ENCODE results near the gene IL3RA.
A peak's percentile ranks its signal among the peaks of the same experiment; 100 is the strongest.
"Not testable (repeated sequence)": the region's sequence is repeated elsewhere in the genome, so short reads cannot be mapped to it uniquely, and the experiment has no call there.

The IL3RA gene

DNA sequence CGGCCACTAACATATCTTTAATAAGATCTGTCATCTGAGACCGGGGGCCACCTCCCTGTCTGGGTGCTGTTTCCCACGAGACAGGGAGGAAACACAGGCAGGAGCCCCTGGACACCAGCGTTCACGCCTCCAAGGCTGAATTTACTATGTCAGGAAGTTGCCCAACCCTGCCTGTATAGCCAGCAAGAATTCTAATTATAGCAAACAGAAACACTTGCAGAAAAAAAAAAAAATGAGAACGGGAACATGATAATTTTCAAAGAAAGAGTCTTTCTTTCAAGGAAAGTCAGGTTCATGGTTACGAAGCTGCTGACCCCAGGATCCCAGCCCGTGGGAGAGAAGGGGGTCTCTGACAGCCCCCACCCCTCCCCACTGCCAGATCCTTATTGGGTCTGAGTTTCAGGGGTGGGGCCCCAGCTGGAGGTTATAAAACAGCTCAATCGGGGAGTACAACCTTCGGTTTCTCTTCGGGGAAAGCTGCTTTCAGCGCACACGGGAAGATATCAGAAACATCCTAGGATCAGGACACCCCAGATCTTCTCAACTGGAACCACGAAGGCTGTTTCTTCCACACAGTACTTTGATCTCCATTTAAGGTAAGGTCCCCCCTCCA is at the start of gene IL3RA:
IL3RA (plus strand) TSS at position 455 of the 613 bp plus-strand sequence. CDS start 4,981 bp downstream, outside the sequence.
- peak; percentile 41 for DNase-seq (ENCODE audit: low spot score)

DNA sequence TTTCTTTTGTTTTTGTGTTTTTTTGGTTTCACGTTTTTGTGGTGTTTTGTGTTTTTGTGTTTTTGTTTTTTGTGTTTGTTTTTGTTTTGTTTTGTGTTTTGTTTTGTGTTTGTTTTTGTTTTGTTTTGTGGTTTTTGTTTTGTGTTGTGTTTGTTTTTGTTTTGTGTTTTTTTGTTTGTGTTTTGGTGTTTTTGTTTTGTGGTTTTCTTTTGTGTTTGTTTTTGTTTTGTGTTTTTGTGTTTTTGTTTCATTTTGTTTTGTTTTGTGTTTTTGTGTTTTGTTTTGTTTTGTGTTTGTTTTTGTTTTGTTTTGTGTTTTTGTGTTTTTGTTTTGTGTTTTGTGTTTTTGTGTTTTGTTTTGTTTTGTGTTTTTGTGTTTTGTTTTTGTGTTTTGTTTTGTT is 47.0 kb upstream of the IL3RA start:
- DNase-seq (ENCODE audit: low spot score): no peak

DNA sequence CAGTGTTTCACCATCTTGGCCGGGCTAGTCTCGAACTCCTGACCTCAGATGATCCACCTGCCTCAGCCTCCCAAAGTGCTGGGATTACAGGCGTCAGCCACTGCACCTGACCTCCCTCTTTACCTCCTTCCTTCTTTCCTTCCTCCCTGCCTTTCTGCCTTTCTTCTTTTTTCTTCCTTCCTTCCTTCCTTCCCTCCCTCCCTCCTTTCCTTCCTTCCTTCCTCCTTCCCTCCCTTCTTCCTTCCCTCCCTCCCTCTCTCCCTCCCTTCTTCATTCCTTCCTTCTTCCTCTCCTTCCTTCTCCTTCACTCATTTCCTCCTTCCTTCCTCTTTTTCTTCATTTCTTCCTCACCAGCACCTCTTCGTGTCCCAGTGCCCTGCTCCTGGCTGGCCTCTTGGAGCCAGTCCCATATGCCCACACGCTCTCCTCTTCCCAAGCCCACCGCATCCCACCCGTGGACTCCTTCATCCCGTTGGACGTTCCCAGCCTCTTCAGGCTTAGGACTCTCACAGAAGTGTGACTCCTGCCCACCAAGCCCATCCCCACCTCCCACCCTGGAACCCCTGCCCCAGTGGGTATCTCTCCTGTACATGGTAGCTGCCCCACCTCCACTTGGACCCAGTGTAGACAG is 45.4 kb upstream of the IL3RA start:
- DNase-seq (ENCODE audit: low spot score): no peak

DNA sequence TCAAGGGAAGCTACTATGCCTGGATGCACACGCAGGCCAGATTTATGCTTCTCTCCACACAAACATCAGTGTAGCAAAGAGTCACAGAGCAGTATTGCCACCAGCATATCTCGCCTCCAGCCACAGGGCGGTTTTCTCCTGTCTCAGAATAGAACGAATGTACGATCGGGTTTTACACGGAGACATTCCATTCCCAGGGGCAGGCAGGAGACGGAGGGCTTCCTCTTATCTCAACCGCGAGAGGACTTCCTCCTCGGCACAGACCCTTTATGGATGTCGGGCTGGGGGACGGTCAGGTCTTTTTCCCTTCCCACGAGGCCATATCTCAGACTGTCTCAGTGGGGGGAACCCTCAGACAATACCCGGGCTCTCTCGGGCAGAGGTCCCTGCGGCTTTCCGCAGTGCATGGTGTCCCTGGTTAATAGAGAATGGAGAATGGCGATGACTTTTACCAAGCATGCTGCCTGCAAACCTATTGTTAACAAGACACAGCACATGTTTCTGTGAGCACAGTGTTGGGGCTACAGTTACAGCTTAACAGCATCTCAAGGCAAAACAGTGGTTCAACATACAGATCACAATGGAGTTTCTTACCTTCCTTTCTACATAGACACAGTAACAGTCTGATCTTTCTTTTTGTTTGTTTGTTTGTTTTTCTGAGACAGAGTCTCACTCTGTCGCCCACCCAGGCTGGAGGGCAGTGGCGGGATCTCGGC is 43.9 kb upstream of the IL3RA start:
- DNase-seq (ENCODE audit: low spot score): no peak

- no peak for DNase-seq (ENCODE audit: low spot score)
Observed at GRCh38 chrX:1294301-1295067, 42.1 kb upstream of the IL3RA start.

DNA sequence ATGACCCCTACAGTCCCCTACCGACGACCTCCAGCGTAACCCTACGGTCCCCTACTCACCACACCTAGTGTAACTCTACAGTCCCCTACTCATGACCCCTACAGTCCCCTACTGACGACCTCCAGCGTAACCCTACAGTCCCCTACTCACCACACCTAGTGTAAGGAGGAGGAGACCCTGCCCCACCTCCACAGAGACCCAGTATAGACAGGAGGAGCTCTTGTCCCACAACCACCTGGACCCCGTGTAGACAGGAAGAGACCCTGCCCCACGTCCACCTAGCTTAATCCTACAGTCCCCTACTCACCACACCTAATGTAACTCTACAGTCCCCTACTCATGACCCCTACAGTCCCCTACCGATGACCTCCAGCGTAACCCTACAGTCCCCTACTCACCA is 41.0 kb upstream of the IL3RA start:
- no peak for DNase-seq (ENCODE audit: low spot score)

DNA sequence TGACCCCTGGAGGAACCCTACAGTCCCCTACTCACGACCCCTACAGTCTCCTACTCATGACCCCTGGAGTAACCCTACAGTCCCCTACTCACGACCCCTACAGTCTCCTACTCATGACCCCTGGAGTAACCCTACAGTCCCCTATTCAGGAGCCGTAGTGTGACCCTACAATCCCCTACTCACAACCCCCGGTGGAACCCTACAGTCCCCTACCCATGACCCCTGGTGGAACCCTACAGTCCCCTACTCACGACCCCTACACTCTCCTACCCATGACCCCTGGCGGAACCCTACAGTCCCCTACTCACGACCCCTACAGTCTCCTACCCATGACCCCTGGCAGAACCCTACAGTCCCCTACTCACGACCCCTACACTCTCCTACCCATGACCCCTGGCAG is 39.0 kb upstream of the IL3RA start:
- DNase-seq (ENCODE audit: low spot score): not testable (repeated sequence)

- no peak for DNase-seq (ENCODE audit: low spot score)
Observed at GRCh38 chrX:1300449-1300848, 36.1 kb upstream of the IL3RA start.

DNA sequence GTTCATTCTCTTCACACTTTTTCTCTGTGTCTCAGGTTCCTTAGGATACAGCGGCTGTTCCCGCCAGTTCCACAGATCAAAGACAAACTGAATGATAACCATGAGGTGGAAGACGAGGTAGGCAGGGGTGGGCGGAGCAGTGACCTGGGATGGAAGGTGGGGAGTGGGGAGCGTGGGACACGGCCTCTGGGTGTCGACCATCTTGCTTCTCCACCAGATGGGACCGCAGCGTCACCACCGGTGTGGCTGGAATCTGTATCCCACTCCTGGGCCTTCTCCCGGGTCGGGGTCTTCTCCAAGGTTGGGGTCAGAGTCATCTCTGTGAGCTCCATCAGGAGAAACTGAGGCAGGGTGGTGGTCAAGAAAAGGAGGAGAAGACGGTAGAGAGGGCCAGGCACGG is 31.2 kb upstream of the IL3RA start:
- no peak for DNase-seq (ENCODE audit: low spot score)

GRCh38 chrX:1306909-1307625 is 29.5 kb upstream of the IL3RA start:
- no peak for DNase-seq (ENCODE audit: low spot score)

DNA sequence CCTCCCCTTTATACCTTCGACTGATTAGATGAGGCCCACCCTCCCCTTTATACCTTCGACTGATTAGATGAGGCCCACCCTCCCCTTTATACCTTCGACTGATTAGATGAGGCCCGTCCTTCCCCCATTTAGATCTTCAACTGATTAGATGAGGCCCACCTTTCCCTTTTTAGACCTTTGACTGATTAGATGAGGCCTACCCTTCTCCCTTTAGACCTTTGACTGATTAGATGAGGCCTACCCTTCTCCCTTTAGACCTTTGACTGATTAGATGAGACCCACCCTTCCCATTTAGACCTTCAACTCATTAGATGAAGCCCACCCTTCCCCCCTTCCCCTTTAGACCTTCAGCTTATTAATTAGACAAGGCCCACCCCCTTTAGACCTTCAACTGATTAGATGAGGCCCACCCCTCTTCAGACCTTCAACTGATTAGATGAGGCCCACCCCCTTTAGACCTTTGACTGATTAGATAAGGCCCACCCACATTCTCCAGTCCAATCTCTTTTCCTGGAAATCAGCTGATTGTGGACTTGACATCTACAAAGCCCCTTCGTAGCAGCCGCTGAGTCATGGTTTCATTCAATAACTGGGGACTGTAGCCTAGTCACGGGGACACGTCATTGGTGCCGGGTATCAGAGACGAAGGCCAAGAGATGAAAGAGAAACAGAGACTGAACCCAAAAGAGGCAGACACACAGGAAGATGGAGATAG is 28.8 kb upstream of the IL3RA start:
- DNase-seq (ENCODE audit: low spot score): no peak

DNA sequence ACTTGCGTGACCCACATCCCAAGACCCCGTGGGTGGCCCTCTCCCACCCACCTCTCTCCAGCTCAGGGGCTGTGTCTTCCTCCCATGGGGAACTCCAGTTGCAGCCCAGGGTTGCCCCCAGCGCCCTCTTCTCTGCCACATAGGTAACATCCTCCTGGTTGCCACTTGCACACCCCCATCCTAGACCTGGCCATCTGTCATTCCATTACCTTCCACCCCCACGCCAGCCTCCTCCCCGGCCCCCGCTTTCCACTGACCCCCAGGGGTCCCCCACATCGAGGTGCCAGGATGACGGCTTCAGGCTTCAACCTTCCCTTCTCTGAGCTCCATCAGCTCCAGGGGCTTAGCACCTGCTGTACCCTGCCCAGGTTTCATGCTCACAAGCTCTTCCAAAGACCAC is 28.1 kb upstream of the IL3RA start:
- no peak for DNase-seq (ENCODE audit: low spot score)

- DNase-seq (ENCODE audit: low spot score): not testable (repeated sequence)
Observed at GRCh38 chrX:1308917-1309316, 27.7 kb upstream of the IL3RA start.

DNA sequence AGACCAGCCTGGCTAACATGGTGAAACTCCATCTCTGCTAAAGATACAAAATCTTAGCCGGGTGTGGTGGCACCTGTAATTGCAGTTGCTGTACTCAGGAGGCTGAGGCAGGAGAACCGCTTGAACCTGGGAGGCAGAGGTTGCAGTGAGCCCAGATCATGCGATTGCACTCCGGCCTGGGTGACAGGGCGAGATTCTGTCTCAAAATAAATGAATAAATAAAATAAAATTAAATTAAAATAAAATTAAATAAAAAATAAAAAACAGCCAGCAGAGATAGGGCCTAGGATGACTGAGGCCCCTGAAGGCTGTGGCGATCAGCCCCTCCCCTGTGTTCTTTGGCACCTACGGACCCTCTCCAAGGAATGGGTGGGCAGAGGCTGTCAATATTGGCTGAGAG is 22.8 kb upstream of the IL3RA start:
- DNase-seq (ENCODE audit: low spot score): no peak

- DNase-seq (ENCODE audit: low spot score): peak; percentile 33
Observed at GRCh38 chrX:1316527-1316926, 20.1 kb upstream of the IL3RA start.

DNA sequence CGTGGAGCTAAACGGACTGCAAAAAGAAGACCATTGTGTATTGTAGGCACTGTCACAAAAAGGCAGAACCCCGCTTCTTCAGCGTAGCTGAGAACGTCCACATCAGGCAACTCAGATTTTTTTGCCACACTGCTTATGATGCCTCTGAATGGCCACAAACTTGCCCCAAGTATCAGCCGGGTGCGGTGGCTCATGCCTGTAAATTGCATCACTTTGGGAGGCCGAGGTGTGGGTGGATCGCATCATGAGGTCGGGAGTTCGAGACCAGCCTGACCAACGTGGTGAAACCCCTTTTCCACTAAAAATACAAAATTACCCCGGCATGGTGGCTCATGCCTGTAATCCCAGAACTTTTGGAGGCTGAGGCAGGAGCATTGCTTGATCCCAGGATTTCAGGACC is 14.9 kb upstream of the IL3RA start:
- no peak for DNase-seq (ENCODE audit: low spot score)

DNA sequence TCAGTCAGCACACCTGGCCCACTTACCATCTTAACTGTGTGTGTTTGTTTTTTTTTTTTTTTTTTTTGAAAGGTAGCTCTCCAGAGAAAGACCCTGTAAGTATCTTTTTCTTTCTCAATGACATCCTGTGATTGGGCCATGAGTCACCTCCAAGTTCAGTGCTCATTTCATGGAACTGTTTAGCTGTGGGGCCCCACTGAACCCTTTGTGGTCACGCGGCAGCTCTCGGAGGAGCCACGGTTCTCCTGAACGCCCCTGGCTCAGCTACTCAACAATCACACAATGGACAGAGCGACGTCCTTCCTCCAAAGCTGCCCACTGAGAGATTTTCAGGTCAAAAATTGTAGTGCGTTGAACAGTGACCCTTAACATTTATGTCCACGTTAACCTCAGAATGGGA is 14.2 kb upstream of the IL3RA start:
- no peak for DNase-seq (ENCODE audit: low spot score)

- peak; percentile 57 for DNase-seq (ENCODE audit: low spot score)
Observed at GRCh38 chrX:1323315-1323714, 13.3 kb upstream of the IL3RA start.

DNA sequence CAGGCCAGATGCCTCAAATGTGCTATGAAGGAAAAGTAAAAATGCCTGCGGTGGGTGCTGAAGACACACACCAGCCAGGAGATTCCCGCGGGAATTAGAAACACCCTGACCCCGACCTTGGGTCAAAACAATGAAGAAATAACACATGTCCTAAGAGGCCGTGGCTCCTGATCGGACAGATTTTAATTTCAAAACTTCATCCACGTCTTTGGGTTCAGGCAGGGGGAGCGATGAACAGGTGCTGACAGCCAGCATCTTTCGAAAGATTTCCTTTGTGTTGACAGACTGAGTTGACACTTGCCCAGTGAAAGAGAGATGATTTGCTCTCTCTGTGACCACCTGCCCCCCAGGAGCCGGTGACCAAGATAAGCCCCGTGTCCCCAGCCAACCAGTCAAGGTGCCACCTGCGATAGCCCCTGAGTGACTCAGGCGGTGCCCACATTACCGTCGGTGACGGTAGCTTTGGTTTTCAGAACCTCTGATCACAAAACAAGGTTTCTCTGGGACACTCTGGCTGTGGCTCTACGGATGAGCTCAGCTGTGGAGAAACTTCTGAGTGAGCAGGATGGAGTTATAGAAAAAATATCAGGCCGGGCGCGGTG is 11.0 kb upstream of the IL3RA start:
- no peak for DNase-seq (ENCODE audit: low spot score)

DNA sequence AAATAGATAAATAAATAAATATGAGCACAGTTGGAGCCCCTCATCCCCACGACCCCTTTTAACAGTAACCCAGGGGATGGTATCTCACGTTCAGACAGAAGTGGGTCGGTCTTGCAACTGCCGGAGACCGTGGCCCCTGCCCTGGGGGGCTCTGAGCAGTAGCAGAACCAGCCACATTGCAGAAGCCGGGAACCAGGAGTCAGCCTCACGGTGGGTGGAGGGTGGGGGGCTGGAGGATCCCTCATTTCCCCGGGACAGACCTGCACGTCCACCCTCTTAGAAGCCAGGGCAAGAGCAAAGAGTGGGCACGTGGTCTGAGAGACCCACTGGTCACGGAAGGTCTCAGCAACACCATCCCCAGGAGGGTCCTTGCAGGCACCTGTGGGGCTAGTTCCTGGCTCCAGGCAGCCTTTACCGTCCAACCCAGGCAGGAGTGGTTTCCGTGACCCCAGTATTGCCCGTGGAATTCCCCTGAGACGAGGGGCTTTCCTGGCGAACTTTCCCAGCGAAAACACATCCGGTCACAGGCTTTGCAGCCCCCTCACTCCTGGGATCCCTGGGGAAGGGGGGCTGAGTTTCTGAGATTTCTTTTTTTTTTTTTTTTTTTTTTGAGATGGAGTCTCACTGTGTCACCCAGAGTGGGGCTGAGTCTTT is 8.8 kb upstream of the IL3RA start:
- no peak for DNase-seq (ENCODE audit: low spot score)

All from kidney capillary endothelial cell (primary cell).